Hepatocyte (in vitro differentiated cells): ENCODE data around the gene CAPRIN1. TPM values are rescaled to one million over a fixed set of nuclear protein-coding genes. Genes with fewer than 3 reads are reported as not detected.

Source experiments
- DNase-seq: peaks from one replicate; pipeline ENCODE4 v3.0.0-alpha.2; 2016; ENCODE audit warnings: low spot score
- H2AFZ ChIP-seq: fragments of 200-600 bp; sonication (generic); 2 replicates; pipeline ENCODE4 v1.6.0; 2016; ENCODE audit warnings: antibody characterized with exemption, mild to moderate bottlenecking
- H3K27ac ChIP-seq: fragments of 200-600 bp; sonication (generic); 2 replicates; pipeline ENCODE4 v1.5.1; 2016; ENCODE audit warnings: mild to moderate bottlenecking
- H3K27me3 ChIP-seq: fragments of 200-600 bp; sonication (generic); 2 replicates; pipeline ENCODE4 v1.6.1; 2016
- H3K36me3 ChIP-seq: fragments of 200-600 bp; sonication (generic); replicated peaks from 2 replicates; pipeline ENCODE4 v1.5.1; 2016; ENCODE audit warnings: low read depth; ENCODE audit not compliant: insufficient read depth
- H3K4me1 ChIP-seq: fragments of 200-600 bp; sonication (generic); 2 replicates; pipeline ENCODE4 v1.5.1; 2016; ENCODE audit warnings: mild to moderate bottlenecking, moderate library complexity; ENCODE audit not compliant: insufficient read depth
- H3K4me2 ChIP-seq: fragments of 200-600 bp; sonication (generic); 2 replicates; pipeline ENCODE4 v1.6.0; 2016
- H3K4me3 ChIP-seq: fragments of 200-600 bp; sonication (generic); 2 replicates; pipeline ENCODE4 v1.5.1; 2016; ENCODE audit warnings: mild to moderate bottlenecking
- H3K79me2 ChIP-seq: fragments of 200-600 bp; sonication (generic); 2 replicates; pipeline ENCODE4 v1.6.0; 2017; ENCODE audit warnings: mild to moderate bottlenecking
- H3K9me2 ChIP-seq: fragments of 200-600 bp; sonication (generic); replicated peaks from 2 replicates; pipeline ENCODE4 v1.6.0; 2017; ENCODE audit warnings: mild to moderate bottlenecking; ENCODE audit not compliant: insufficient read depth
- H3K9me3 ChIP-seq: fragments of 200-600 bp; sonication (generic); 2 replicates; pipeline ENCODE4 v1.5.1; 2016; ENCODE audit warnings: low read depth, mild to moderate bottlenecking
- H4K20me1 ChIP-seq: fragments of 200-600 bp; sonication (generic); 2 replicates; pipeline ENCODE4 v1.6.0; 2016; ENCODE audit warnings: mild to moderate bottlenecking; ENCODE audit not compliant: insufficient read depth, poor library complexity, severe bottlenecking
- EZH2 ChIP-seq: fragments of 200-600 bp; sonication (generic); IDR thresholded peaks from 2 replicates; pipeline ENCODE4 v1.6.1; 2016; ENCODE audit warnings: antibody characterized with exemption, mild to moderate bottlenecking, borderline replicate concordance
- EZH2phosphoT487 ChIP-seq: fragments of 200-600 bp; sonication (generic); IDR thresholded peaks from one replicate; pipeline ENCODE4 v1.6.1; 2018; ENCODE audit warnings: antibody characterized with exemption, mild to moderate bottlenecking, low read depth, moderate library complexity; ENCODE audit not compliant: unreplicated experiment, severe bottlenecking
- WGBS: methylation state at CpG from one replicate; pipeline ENCODE4 v1.1.6; 2016; ENCODE audit warnings: low lambda C conversion rate; ENCODE audit errors: missing lambda C conversion rate; 5-methylcytosine and 5-hydroxymethylcytosine counted together
- polyA plus RNA-seq: library from polyadenylated mRNA; unstranded; fragments of >200 nt; fragmentation: Nextera tagmentation; extraction: Ambion mirVana; gene quantifications from 2 replicates; pipeline ENCODE4 v1.2.1, GENCODE V29; 2016
- total RNA-seq: library from RNA; depleted of rRNA; stranded (reverse); fragments of >200 nt; gene quantifications from 2 replicates; pipeline ENCODE4 v1.2.3, GENCODE V29; 2014
- TF ChIP-seq, protein P1 (sequence below): fragments of 200-600 bp; sonication (generic); IDR thresholded peaks from 2 replicates; pipeline ENCODE4 v1.5.1; 2016; ENCODE audit warnings: antibody characterized with exemption, mild to moderate bottlenecking; ENCODE audit not compliant: poor library complexity

Gene CAPRIN1
- total and polyA plus RNA-seq, 2 experiments from 2014 or later, result 102 to 217 TPM

DNA sequence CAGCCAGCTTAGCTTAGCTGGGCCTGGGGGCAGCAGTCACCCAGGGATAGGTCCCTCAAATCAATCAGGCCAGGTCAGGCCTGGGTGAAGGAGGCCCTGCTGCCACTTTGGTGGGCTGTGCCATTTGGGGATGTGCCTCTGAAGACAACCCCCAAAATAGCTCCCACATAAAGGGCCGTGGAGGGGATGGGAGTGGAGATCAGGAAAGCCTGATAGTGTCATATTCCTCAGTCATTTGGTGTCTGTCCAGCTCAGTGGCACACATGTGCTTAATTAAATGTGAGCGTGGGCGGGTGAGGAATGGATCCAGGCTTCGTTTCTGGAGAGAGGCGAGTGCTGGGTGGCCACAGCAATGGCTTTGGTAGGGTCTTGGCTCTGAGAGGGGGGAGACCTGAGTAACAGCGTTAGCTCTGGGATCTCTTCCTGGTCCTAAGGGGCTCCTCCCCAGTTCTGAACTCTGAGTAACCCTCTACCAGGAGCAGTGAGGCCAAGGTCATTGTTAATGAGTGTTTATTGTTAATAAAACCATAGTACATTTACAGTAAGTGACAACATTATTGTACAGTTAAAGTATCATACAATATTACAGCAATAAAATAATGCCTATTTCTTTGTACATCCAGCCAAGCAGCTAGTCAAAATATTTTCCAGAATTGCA, 99.1 kb downstream of the CAPRIN1 start:
- Histone ChIP-seq H3K9me3 (no peaks in the 10 kb centered on the region), H3K4me1 (peaks cover 11% of the 10 kb centered on the region), H3K36me3 (no peaks in the 10 kb centered on the region), H3K27me3 (no peaks in the 10 kb centered on the region), H3K9me2 (no peaks in the 10 kb centered on the region), H3K27ac (no peak overlapping the region), H3K4me3 (no peak overlapping the region), H4K20me1 (no peaks in the 10 kb centered on the region), H3K79me2 (no peaks in the 10 kb centered on the region), H2AFZ (no peak overlapping the region), H3K4me2 (no peak overlapping the region)
- DNase-seq, result no peak
- TF ChIP-seq EZH2phosphoT487 (no peak), EZH2 (no peak)
- TF ChIP-seq, protein P1, sequence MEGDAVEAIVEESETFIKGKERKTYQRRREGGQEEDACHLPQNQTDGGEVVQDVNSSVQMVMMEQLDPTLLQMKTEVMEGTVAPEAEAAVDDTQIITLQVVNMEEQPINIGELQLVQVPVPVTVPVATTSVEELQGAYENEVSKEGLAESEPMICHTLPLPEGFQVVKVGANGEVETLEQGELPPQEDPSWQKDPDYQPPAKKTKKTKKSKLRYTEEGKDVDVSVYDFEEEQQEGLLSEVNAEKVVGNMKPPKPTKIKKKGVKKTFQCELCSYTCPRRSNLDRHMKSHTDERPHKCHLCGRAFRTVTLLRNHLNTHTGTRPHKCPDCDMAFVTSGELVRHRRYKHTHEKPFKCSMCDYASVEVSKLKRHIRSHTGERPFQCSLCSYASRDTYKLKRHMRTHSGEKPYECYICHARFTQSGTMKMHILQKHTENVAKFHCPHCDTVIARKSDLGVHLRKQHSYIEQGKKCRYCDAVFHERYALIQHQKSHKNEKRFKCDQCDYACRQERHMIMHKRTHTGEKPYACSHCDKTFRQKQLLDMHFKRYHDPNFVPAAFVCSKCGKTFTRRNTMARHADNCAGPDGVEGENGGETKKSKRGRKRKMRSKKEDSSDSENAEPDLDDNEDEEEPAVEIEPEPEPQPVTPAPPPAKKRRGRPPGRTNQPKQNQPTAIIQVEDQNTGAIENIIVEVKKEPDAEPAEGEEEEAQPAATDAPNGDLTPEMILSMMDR, result no peak
- WGBS, result 56% methylated on average over 6 of the region's 6 CpGs

Other genes starting within 250 kb of the CAPRIN1 start
- 2.5 and 4.9 TPM in 2 replicates for gene LMO2, start 159.7 kb upstream of the CAPRIN1 start, total RNA-seq
- 4.9 and 5.5 TPM in 2 replicates for gene LMO2, start 159.7 kb upstream of the CAPRIN1 start, polyA plus RNA-seq
- gene NAT10, start 53.9 kb downstream of the CAPRIN1 start, total RNA-seq, result 20.5 and 27.6 TPM in 2 replicates
- 18.3 and 21.6 TPM in 2 replicates for gene NAT10, start 53.9 kb downstream of the CAPRIN1 start, polyA plus RNA-seq